ENCODE measurements around the gene MGST2.

- TF ChIP-seq, protein P1, sequence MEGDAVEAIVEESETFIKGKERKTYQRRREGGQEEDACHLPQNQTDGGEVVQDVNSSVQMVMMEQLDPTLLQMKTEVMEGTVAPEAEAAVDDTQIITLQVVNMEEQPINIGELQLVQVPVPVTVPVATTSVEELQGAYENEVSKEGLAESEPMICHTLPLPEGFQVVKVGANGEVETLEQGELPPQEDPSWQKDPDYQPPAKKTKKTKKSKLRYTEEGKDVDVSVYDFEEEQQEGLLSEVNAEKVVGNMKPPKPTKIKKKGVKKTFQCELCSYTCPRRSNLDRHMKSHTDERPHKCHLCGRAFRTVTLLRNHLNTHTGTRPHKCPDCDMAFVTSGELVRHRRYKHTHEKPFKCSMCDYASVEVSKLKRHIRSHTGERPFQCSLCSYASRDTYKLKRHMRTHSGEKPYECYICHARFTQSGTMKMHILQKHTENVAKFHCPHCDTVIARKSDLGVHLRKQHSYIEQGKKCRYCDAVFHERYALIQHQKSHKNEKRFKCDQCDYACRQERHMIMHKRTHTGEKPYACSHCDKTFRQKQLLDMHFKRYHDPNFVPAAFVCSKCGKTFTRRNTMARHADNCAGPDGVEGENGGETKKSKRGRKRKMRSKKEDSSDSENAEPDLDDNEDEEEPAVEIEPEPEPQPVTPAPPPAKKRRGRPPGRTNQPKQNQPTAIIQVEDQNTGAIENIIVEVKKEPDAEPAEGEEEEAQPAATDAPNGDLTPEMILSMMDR (IDR thresholded peaks at IDR 0.05; ENCODE audit: insufficient read depth, low read depth, low read length), result no peak
- no peak for TF ChIP-seq EZH2 (IDR thresholded peaks at IDR 0.05; ENCODE audit: insufficient read depth, low read length)
Observed at GRCh38 chr4:139700568-139700967, 34.9 kb downstream of the MGST2 start.
